SK-N-SH (cell line): ENCODE measurements around the gene VDR. TPM values are rescaled to one million over a fixed set of nuclear protein-coding genes. Genes with fewer than 3 reads are reported as not detected.

ENCODE experiments used
- CTCF ChIA-PET: fragments of 300-600, 350-600 bp; formaldehyde crosslinking; extraction: SDS; loops from one replicate; lab custom pipeline; 2021; lab: Yijun Ruan, JAX
- POLR2A ChIA-PET: fragments of 350-600 bp; sonication (Branson Sonifier 250); formaldehyde crosslinking; extraction: SDS; loops from one replicate; lab custom pipeline; 2020; ENCODE audit warnings: antibody characterized with exemption, inconsistent platforms; lab: Yijun Ruan, JAX
- DNase-seq: peaks from one replicate; pipeline ENCODE4 v3.0.0; 2012
- H2AFZ ChIP-seq: fragments of 200-600 bp; sonication (generic); 2 replicates; pipeline ENCODE4 v1.8.1; 2016; ENCODE audit warnings: antibody characterized with exemption, mild to moderate bottlenecking, low read depth
- H3F3A ChIP-seq: fragments of 200-600 bp; sonication (generic); replicated peaks from 2 replicates; pipeline ENCODE3; 2016; ENCODE audit warnings: antibody characterized with exemption, mild to moderate bottlenecking; ENCODE audit not compliant: insufficient read depth
- H3K27ac ChIP-seq, 2 experiments: fragments of 200-500 bp in 1 of 2; fragments of 200-600 bp in 1 of 2; sonication (Bioruptor generic) in 1 of 2; sonication (generic), shearing (Covaris generic) in 1 of 2; 2 replicates each; pipeline versions ENCODE4 v1.5.1 to v1.6.1; 2014 to 2016; ENCODE audit warnings: low read depth in 2 of 2, inconsistent platforms in 1 of 2, low read length in 1 of 2, mild to moderate bottlenecking in 1 of 2, mixed read lengths in 1 of 2
- H3K27me3 ChIP-seq: fragments of 200-600 bp; sonication (generic), shearing (Covaris generic); 2 replicates; pipeline ENCODE4 v1.6.1; 2016; ENCODE audit warnings: mixed run types; ENCODE audit not compliant: insufficient read depth
- H3K36me3 ChIP-seq, 2 experiments: fragments of 200-500 bp in 1 of 2; fragments of 200-600 bp in 1 of 2; sonication (Bioruptor generic) in 1 of 2; sonication (generic) in 1 of 2; replicated peaks in 1 of 2; 2 replicates each; pipeline versions ENCODE3 to v1.5.1; 2014 to 2016; ENCODE audit warnings: low read length in 1 of 2, mild to moderate bottlenecking in 1 of 2; ENCODE audit not compliant: insufficient read depth in 2 of 2, control insufficient read depth in 1 of 2
- H3K4me1 ChIP-seq, 2 experiments: fragments of 200-500 bp in 1 of 2; fragments of 200-600 bp in 1 of 2; sonication (Bioruptor generic) in 1 of 2; sonication (generic), shearing (Covaris generic) in 1 of 2; 2 replicates each; pipeline versions ENCODE4 v1.5.1 to v1.6.1; 2014 to 2016; ENCODE audit warnings: low read depth in 1 of 2, low read length in 1 of 2, mixed run types in 1 of 2; ENCODE audit not compliant: insufficient read depth in 2 of 2, control insufficient read depth in 1 of 2
- H3K4me2 ChIP-seq: fragments of 200-600 bp; sonication (generic), shearing (Covaris generic); 2 replicates; pipeline ENCODE4 v1.6.1; 2017; ENCODE audit warnings: mixed run types
- H3K4me3 ChIP-seq, 2 experiments: fragments of 200-500 bp in 1 of 2; fragments of 200-600 bp in 1 of 2; sonication (Bioruptor generic) in 1 of 2; sonication (generic), shearing (Covaris generic) in 1 of 2; 2 replicates each; pipeline versions ENCODE4 v1.5.1 to v1.8.1; 2014 to 2016; ENCODE audit warnings: low read depth in 2 of 2, inconsistent platforms in 1 of 2, low read length in 1 of 2, mild to moderate bottlenecking in 1 of 2, mixed read lengths in 1 of 2, moderate library complexity in 1 of 2
- H3K79me2 ChIP-seq: fragments of 200-600 bp; sonication (generic); 2 replicates; pipeline ENCODE4 v1.8.1; 2017; ENCODE audit warnings: mild to moderate bottlenecking; ENCODE audit not compliant: insufficient read depth
- H3K9ac ChIP-seq: fragments of 200-600 bp; sonication (generic); 2 replicates; pipeline ENCODE4 v1.6.1; 2017; ENCODE audit warnings: mixed run types
- H3K9me2 ChIP-seq: fragments of 200-600 bp; sonication (generic); 2 replicates; pipeline ENCODE4 v1.6.1; 2017; ENCODE audit warnings: mixed run types
- H3K9me3 ChIP-seq: fragments of 200-600 bp; sonication (generic); 2 replicates; pipeline ENCODE4 v1.6.1; 2017; ENCODE audit warnings: mixed run types, mild to moderate bottlenecking, moderate library complexity
- H4K20me1 ChIP-seq: fragments of 200-600 bp; sonication (generic); 2 replicates; pipeline ENCODE4 v1.6.1; 2017; ENCODE audit warnings: mild to moderate bottlenecking, mixed run types; ENCODE audit not compliant: insufficient read depth
- CHD2 ChIP-seq: fragments of 150-350 bp; IDR thresholded peaks from 2 replicates; pipeline ENCODE4 v1.6.1; 2018; ENCODE audit warnings: low read length; ENCODE audit not compliant: partially characterized antibody
- ELF1 ChIP-seq: IDR thresholded peaks from 2 replicates; pipeline ENCODE4 v1.4.0; 2012
- EP300 ChIP-seq, 2 experiments: IDR thresholded peaks; 2 replicates each; pipeline versions ENCODE4 v1.4.0 to v1.6.1; 2012; ENCODE audit warnings: borderline replicate concordance in 1 of 2, low read depth in 1 of 2, low read length in 1 of 2
- EZH2phosphoT487 ChIP-seq: fragments of 200-600 bp; sonication (generic); IDR thresholded peaks from 2 replicates; pipeline ENCODE4 v1.6.1; 2017; ENCODE audit warnings: low read depth, mixed run types, mild to moderate bottlenecking, antibody characterized with exemption, moderate library complexity, borderline replicate concordance
- FOXJ3 ChIP-seq: sonication (generic); formaldehyde crosslinking; IDR thresholded peaks from 2 replicates; pipeline ENCODE4 v1.5.1; 2020; ENCODE audit warnings: mild to moderate bottlenecking, missing genetic modification reagents
- GABPA ChIP-seq: IDR thresholded peaks from 2 replicates; pipeline ENCODE4 v1.4.0; 2012; ENCODE audit warnings: low read depth, mild to moderate bottlenecking
- MEF2A ChIP-seq: IDR thresholded peaks from 2 replicates; pipeline ENCODE4 v1.4.0; 2012; ENCODE audit warnings: low read depth, borderline replicate concordance
- MXI1 ChIP-seq: IDR thresholded peaks from 2 replicates; pipeline ENCODE4 v1.6.1; 2012; ENCODE audit warnings: mild to moderate bottlenecking, low read depth, low read length, improper control_type of control experiment
- NRF1 ChIP-seq: IDR thresholded peaks from 2 replicates; pipeline ENCODE4 v1.6.1; 2012; ENCODE audit warnings: low read depth, mild to moderate bottlenecking, low read length
- POLR2AphosphoS5 ChIP-seq: IDR thresholded peaks from 2 replicates; pipeline ENCODE4 v1.6.1; 2012; ENCODE audit warnings: low read depth, low read length
- RAD21 ChIP-seq: IDR thresholded peaks from 2 replicates; pipeline ENCODE4 v1.6.1; 2012; ENCODE audit warnings: mild to moderate bottlenecking, low read length
- RCOR1 ChIP-seq: fragments of 150-350 bp; IDR thresholded peaks from 2 replicates; pipeline ENCODE4 v1.6.1; 2017; ENCODE audit warnings: antibody characterized with exemption, low read length
- RXRA ChIP-seq: IDR thresholded peaks from 2 replicates; pipeline ENCODE4 v1.4.0; 2012; ENCODE audit warnings: low read depth, mild to moderate bottlenecking, borderline replicate concordance
- USF2 ChIP-seq: fragments of 150-350 bp; IDR thresholded peaks from 2 replicates; pipeline ENCODE4 v1.6.1; 2017; ENCODE audit warnings: antibody characterized with exemption, low read length, low read depth, borderline replicate concordance
- YY1 ChIP-seq: IDR thresholded peaks from 2 replicates; pipeline ENCODE4 v1.4.0; 2012; ENCODE audit warnings: low read depth, mild to moderate bottlenecking
- ZBTB33 ChIP-seq: IDR thresholded peaks from 2 replicates; pipeline ENCODE4 v1.4.0; 2012; ENCODE audit warnings: low read depth, borderline replicate concordance
- WGBS: methylation state at CpG from one replicate; pipeline ENCODE4 v1.1.6; 2017; ENCODE audit warnings: low lambda C conversion rate; 5-methylcytosine and 5-hydroxymethylcytosine counted together
- polyA plus RNA-seq, 3 experiments: library from polyadenylated mRNA; depleted of rRNA; stranded (reverse); fragments of >200 nt; gene quantifications; 2 replicates each; pipeline ENCODE4 v1.2.3, GENCODE V29; 2012

Gene VDR
- polyA plus RNA-seq, 1 of the 3 experiments (the other 2 are of a cell fraction) = 0.33 TPM

DNA sequence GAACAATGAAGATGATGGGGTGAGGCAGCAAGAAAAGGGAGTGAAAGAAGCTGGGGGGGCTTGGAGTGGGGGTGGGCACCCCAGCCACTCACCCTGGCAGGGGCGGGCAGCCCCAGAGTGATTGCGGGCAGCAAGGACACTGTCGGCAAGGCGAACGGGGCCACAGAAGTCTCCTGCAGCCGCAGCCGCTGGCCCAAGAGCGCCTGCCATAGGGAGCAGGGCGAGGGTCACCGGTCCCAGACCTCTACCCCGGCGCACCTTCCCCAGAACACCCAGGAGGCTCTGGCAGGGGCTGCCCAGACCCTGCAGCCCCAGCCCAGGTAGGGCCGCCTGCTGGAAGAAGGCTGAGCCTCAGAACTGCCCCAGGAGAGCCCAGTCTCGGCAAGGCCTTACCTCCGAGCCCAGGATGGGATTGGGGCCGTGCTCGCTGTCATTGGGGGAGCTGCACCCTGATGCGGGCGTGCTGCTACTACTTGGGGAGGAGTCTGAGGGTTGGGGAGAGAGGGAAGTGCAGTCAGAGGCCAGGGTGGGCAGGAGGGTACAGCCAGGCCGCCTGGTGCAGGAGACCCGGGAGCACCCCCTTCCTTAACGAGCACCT is 108.9 kb downstream of the VDR start:
- Histone ChIP-seq H3K79me2 (peaks cover 30% of the 10 kb centered on the region), H4K20me1 (peaks cover 26% of the 10 kb centered on the region), H3K36me3 (peaks cover 17 to 69% of the 10 kb centered on the region in 2 experiments), H3K9ac (no peak overlapping the region), H3K4me1 (peaks cover 0 to 10% of the 10 kb centered on the region in 2 experiments; a peak in 1 of 4 replicates), H3K9me2 (no peaks in the 10 kb centered on the region), H3K27me3 (no peaks in the 10 kb centered on the region), H3K4me3 (no peak overlapping the region), H3K27ac (no peak overlapping the region), H3F3A (no peaks in the 10 kb centered on the region), H3K4me2 (no peak overlapping the region), H3K9me3 (no peaks in the 10 kb centered on the region), H2AFZ (no peak overlapping the region)
- WGBS = over 99% methylated on average over 7 of the region's 22 CpGs
- no peak for DNase-seq
- POLR2A ChIA-PET = no interaction called here
- no peak for TF ChIP-seq GABPA
- no peak for TF ChIP-seq FOXJ3
- no peak for TF ChIP-seq NRF1
- TF ChIP-seq USF2 = no peak
- no peak for TF ChIP-seq RXRA
- TF ChIP-seq RAD21 = no peak
- TF ChIP-seq POLR2AphosphoS5 = no peak
- TF ChIP-seq ELF1 = no peak
- CTCF ChIA-PET = interaction anchor here (1.8 to 15.5 kb wide), 4 partner anchors 16 to 54 kb away, joined by 6 to 247 read pairs (median 17); no protein-coding TSS in a partner anchor

DNA sequence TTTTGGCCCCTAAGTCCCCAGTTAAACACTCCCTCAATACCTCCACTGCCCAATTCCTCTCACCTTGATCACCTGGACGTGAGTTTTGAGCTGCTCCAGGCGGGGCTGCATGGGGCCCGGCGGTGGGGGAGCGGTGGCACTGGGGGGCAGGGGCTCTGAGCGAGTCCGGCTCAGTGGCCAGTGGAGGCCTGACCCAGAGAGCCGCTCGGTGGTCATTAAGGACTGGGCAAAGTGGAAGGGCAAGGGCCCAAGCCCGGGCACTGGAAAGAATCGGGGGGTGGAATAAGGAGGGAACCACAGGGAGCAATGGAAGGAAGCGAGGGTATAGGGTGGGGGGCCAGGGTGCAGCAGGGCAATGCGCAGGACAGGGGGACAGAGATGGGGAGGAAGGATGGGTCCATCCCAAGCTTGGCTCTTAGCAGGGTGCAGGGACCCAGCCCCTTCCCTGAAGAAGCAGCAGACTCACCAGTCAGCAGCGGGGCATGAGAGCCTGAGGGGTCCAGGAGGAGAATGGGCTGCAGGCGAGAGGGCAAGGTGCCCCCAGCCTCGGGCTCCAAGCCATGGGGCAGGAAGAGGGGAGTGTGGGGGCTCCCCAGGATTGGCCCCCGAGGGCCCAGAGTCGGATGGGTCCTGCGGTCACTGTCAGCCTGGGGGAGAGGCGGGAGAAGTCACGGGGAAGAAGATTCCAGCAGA is 109.5 kb downstream of the VDR start:
- peaks cover 0 to 10% of the 10 kb centered on the region in 2 experiments; a peak in 1 of 4 replicates for H3K4me1 ChIP-seq
- no peak for DNase-seq
- H2AFZ ChIP-seq = no peak overlapping the region
- peaks cover 24% of the 10 kb centered on the region for H3K79me2 ChIP-seq
- no peaks in the 10 kb centered on the region for H3K9me2 ChIP-seq
- H3K36me3 ChIP-seq = peaks cover 17 to 70% of the 10 kb centered on the region in 2 experiments
- ChIA-PET CTCF (interaction anchor here (0.8 to 15.5 kb wide), 5 partner anchors 15 to 53 kb away, joined by 3 to 247 read pairs (median 9); no protein-coding TSS in a partner anchor), POLR2A (no interaction called here)
- H3K27me3 ChIP-seq = no peaks in the 10 kb centered on the region
- TF ChIP-seq EZH2phosphoT487 (no peak), CHD2 (no peak), YY1 (no peak), RCOR1 (no peak), RAD21 (no peak), ZBTB33 (no peak), MXI1 (no peak), EP300 (IDR thresholded peaks at IDR 0.05; ENCODE audit: borderline replicate concordance in 1 of 2, low read depth in 1 of 2, low read length in 1 of 2) (no peak), MEF2A (no peak), GABPA (no peak)
- WGBS = 96% methylated on average over 20 of the region's 21 CpGs
- H3K9ac ChIP-seq = no peak overlapping the region
- no peak overlapping the region for H3K4me3 ChIP-seq
- H3K4me2 ChIP-seq = no peak overlapping the region
- no peak overlapping the region for H3K27ac ChIP-seq
- H3F3A ChIP-seq = no peaks in the 10 kb centered on the region
- H3K9me3 ChIP-seq = no peaks in the 10 kb centered on the region
- peaks cover 20% of the 10 kb centered on the region for H4K20me1 ChIP-seq
